ENCODE results near the gene FIBIN.

GRCh38 chr11:26948881-26949280, 45.0 kb upstream of the FIBIN start:
- TF ChIP-seq ZNF425 (CRISPR knock-in tag; conservative IDR thresholded peaks at IDR 0.05) (no peak), CREB1 (CRISPR knock-in tag; IDR thresholded peaks at IDR 0.05) (no peak), ATF3 (CRISPR knock-in tag; conservative IDR thresholded peaks at IDR 0.05) (no peak), ZNF317 (CRISPR knock-in tag; IDR thresholded peaks at IDR 0.05; ENCODE audit: borderline replicate concordance, low read depth) (no peak), NR3C1 (CRISPR knock-in tag; conservative IDR thresholded peaks at IDR 0.05; ENCODE audit: low read depth) (no peak), ZNF138 (CRISPR knock-in tag; conservative IDR thresholded peaks at IDR 0.05) (no peak)
- TF ChIP-seq, protein P1, sequence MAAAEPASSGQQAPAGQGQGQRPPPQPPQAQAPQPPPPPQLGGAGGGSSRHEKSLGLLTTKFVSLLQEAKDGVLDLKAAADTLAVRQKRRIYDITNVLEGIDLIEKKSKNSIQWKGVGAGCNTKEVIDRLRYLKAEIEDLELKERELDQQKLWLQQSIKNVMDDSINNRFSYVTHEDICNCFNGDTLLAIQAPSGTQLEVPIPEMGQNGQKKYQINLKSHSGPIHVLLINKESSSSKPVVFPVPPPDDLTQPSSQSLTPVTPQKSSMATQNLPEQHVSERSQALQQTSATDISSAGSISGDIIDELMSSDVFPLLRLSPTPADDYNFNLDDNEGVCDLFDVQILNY (CRISPR knock-in tag; IDR thresholded peaks at IDR 0.05): no peak
- TF ChIP-seq, protein P2, sequence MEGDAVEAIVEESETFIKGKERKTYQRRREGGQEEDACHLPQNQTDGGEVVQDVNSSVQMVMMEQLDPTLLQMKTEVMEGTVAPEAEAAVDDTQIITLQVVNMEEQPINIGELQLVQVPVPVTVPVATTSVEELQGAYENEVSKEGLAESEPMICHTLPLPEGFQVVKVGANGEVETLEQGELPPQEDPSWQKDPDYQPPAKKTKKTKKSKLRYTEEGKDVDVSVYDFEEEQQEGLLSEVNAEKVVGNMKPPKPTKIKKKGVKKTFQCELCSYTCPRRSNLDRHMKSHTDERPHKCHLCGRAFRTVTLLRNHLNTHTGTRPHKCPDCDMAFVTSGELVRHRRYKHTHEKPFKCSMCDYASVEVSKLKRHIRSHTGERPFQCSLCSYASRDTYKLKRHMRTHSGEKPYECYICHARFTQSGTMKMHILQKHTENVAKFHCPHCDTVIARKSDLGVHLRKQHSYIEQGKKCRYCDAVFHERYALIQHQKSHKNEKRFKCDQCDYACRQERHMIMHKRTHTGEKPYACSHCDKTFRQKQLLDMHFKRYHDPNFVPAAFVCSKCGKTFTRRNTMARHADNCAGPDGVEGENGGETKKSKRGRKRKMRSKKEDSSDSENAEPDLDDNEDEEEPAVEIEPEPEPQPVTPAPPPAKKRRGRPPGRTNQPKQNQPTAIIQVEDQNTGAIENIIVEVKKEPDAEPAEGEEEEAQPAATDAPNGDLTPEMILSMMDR (IDR thresholded peaks at IDR 0.05): no peak
- TF ChIP-seq, protein P3, sequence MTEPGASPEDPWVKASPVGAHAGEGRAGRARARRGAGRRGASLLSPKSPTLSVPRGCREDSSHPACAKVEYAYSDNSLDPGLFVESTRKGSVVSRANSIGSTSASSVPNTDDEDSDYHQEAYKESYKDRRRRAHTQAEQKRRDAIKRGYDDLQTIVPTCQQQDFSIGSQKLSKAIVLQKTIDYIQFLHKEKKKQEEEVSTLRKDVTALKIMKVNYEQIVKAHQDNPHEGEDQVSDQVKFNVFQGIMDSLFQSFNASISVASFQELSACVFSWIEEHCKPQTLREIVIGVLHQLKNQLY (CRISPR knock-in tag; IDR thresholded peaks at IDR 0.05): no peak
- TF ChIP-seq, protein P4, sequence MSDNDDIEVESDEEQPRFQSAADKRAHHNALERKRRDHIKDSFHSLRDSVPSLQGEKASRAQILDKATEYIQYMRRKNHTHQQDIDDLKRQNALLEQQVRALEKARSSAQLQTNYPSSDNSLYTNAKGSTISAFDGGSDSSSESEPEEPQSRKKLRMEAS (CRISPR knock-in tag; IDR thresholded peaks at IDR 0.05): no peak
- TF ChIP-seq, protein P5, sequence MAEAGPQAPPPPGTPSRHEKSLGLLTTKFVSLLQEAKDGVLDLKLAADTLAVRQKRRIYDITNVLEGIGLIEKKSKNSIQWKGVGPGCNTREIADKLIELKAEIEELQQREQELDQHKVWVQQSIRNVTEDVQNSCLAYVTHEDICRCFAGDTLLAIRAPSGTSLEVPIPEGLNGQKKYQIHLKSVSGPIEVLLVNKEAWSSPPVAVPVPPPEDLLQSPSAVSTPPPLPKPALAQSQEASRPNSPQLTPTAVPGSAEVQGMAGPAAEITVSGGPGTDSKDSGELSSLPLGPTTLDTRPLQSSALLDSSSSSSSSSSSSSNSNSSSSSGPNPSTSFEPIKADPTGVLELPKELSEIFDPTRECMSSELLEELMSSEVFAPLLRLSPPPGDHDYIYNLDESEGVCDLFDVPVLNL (CRISPR knock-in tag; IDR thresholded peaks at IDR 0.05; ENCODE audit: borderline replicate concordance, low read depth): no peak
